GM12874 (cell line): ENCODE data around the gene SLC6A1.

Source experiments
- CTCF ChIP-seq: IDR thresholded peaks from 2 replicates; pipeline ENCODE4 v1.5.1; 2011; ENCODE audit warnings: low read depth, mild to moderate bottlenecking, control low read depth, low read length, moderate library complexity; ENCODE audit not compliant: insufficient read depth

The SLC6A1 gene

GRCh38 chr3:10973046-10973595, 19.4 kb upstream of the SLC6A1 start:
- TF ChIP-seq CTCF, result no peak

- no peak for TF ChIP-seq CTCF
Observed at GRCh38 chr3:10974131-10974530, 18.4 kb upstream of the SLC6A1 start.

- TF ChIP-seq CTCF, result no peak
Observed at GRCh38 chr3:10974746-10975375, 17.7 kb upstream of the SLC6A1 start.

GRCh38 chr3:10975695-10976234, 16.8 kb upstream of the SLC6A1 start:
- TF ChIP-seq CTCF, result no peak

GRCh38 chr3:10976770-10977169, 15.8 kb upstream of the SLC6A1 start:
- TF ChIP-seq CTCF, result no peak

- TF ChIP-seq CTCF, result no peak
Observed at GRCh38 chr3:10977892-10978510, 14.5 kb upstream of the SLC6A1 start.

- no peak for TF ChIP-seq CTCF
Observed at GRCh38 chr3:10978956-10979355, 13.6 kb upstream of the SLC6A1 start.
